Spleen (tissue), 7 donors: ENCODE results near the gene ATOX1.

Experiments used
- CTCF ChIP-seq, 11 experiments: fragments of 200-600 bp in 7 of 11; fragments of 450-650 bp in 4 of 11; sonication (generic) in 4 of 11; IDR thresholded peaks in 8 of 11; conservative IDR thresholded peaks in 3 of 11; 1 replicate in 7 of 11; 2 replicates in 4 of 11; pipeline versions ENCODE4 v1.4.0 to v1.8.0; 2016 to 2021; ENCODE audit warnings: antibody characterized with exemption in 11 of 11, inconsistent platforms in 4 of 11, mild to moderate bottlenecking in 1 of 11
- POLR2A ChIP-seq, 3 donors: fragments of 450-650 bp; IDR thresholded peaks; one replicate each; pipeline ENCODE4 v1.5.1; 2017; ENCODE audit warnings: antibody characterized with exemption in 3 of 3, mild to moderate bottlenecking in 1 of 3
- POLR2AphosphoS5 ChIP-seq, 3 donors: sonication (generic); formaldehyde crosslinking; IDR thresholded peaks; one replicate each; pipeline ENCODE4 v1.5.1; 2017; ENCODE audit warnings: antibody characterized with exemption in 3 of 3
- donor health status: DM: no; HTN: no; CAD: no; lungs with moderate emphysema.
- donor health status: DM: no; HTN: no; CAD: no.
- donor health status: DM: no; HTN: no; CAD: no.

- TF ChIP-seq POLR2AphosphoS5 (IDR thresholded peaks at IDR 0.05), result no peak
- no peak for TF ChIP-seq POLR2A (IDR thresholded peaks at IDR 0.05)
- TF ChIP-seq CTCF (IDR thresholded peaks at IDR 0.05 in 8 of 11, conservative IDR thresholded peaks at IDR 0.05 in 3 of 11), result no peak
These were observed 39.8 kb downstream of the ATOX1 start for GRCh38 chr5:151718646-151719045.
